Neural progenitor cell (in vitro differentiated cells): Measurements from ENCODE around the gene PNLIPRP1. TPM values are rescaled to one million over a fixed set of nuclear protein-coding genes. Genes with fewer than 3 reads are reported as not detected.

ENCODE experiments used
- DNase-seq: peaks from one replicate; pipeline ENCODE4 v3.0.0-alpha.2; 2016; ENCODE audit warnings: low spot score
- H2AFZ ChIP-seq: fragments of 200-600 bp; sonication (generic); replicated peaks from 2 replicates; pipeline ENCODE4 v1.6.1; 2016; ENCODE audit warnings: antibody characterized with exemption
- H3F3A ChIP-seq: fragments of 200-600 bp; sonication (generic); 2 replicates; pipeline ENCODE4 v1.6.1; 2016; ENCODE audit warnings: antibody characterized with exemption, low read depth
- H3K27ac ChIP-seq: fragments of 200-600 bp; sonication (generic); 2 replicates; pipeline ENCODE4 v1.5.1; 2016; ENCODE audit warnings: mild to moderate bottlenecking
- H3K27me3 ChIP-seq: fragments of 200-600 bp; sonication (generic); 2 replicates; pipeline ENCODE4 v1.6.1; 2016; ENCODE audit warnings: mild to moderate bottlenecking, moderate library complexity
- H3K36me3 ChIP-seq: fragments of 200-600 bp; sonication (generic); 2 replicates; pipeline ENCODE4 v1.5.1; 2016
- H3K4me1 ChIP-seq: fragments of 200-600 bp; sonication (generic); 2 replicates; pipeline ENCODE4 v1.6.1; 2016; ENCODE audit warnings: mixed run types
- H3K4me2 ChIP-seq: fragments of 200-600 bp; sonication (generic); 2 replicates; pipeline ENCODE4 v1.6.1; 2016
- H3K4me3 ChIP-seq: fragments of 200-600 bp; sonication (generic); 2 replicates; pipeline ENCODE4 v1.5.1; 2016
- H3K79me2 ChIP-seq: fragments of 200-600 bp; sonication (generic); 2 replicates; pipeline ENCODE4 v1.6.1; 2016; ENCODE audit warnings: low read depth
- H3K9ac ChIP-seq: fragments of 200-600 bp; sonication (generic); 2 replicates; pipeline ENCODE4 v1.6.1; 2016
- H3K9me3 ChIP-seq: fragments of 200-600 bp; sonication (generic); 2 replicates; pipeline ENCODE4 v1.5.1; 2016; ENCODE audit warnings: low read depth
- H4K20me1 ChIP-seq: fragments of 200-600 bp; sonication (generic); 2 replicates; pipeline ENCODE4 v1.6.1; 2016; ENCODE audit warnings: low read depth
- H3K27ac Mint-ChIP-seq: 3 replicates; pipeline ENCODE4 v1.8.0; 2021; ENCODE audit warnings: mixed read lengths
- H3K27me3 Mint-ChIP-seq: 2 replicates; pipeline ENCODE4 v1.8.0; 2022; ENCODE audit warnings: low read depth, mild to moderate bottlenecking, inconsistent platforms, moderate library complexity, mixed read lengths; ENCODE audit not compliant: insufficient read depth
- H3K36me3 Mint-ChIP-seq: 3 replicates; pipeline ENCODE4 v1.8.0; 2021; ENCODE audit warnings: mixed read lengths
- H3K4me1 Mint-ChIP-seq: 3 replicates; pipeline ENCODE4 v1.8.0; 2021; ENCODE audit warnings: mixed read lengths
- H3K4me3 Mint-ChIP-seq: 3 replicates; pipeline ENCODE4 v1.8.0; 2021; ENCODE audit warnings: mild to moderate bottlenecking, moderate library complexity, mixed read lengths
- H3K9me3 Mint-ChIP-seq: 3 replicates; pipeline ENCODE4 v1.8.0; 2020; ENCODE audit warnings: mixed read lengths
- CTCF ChIP-seq: fragments of 200-600 bp; sonication (generic); IDR thresholded peaks from 2 replicates; pipeline ENCODE4 v1.5.1; 2017; ENCODE audit warnings: antibody characterized with exemption, mild to moderate bottlenecking
- EZH2 ChIP-seq: fragments of 200-600 bp; sonication (generic); IDR thresholded peaks from 2 replicates; pipeline ENCODE4 v1.6.1; 2017; ENCODE audit warnings: antibody characterized with exemption, mild to moderate bottlenecking, moderate library complexity
- EZH2phosphoT487 ChIP-seq: fragments of 200-600 bp; sonication (generic); IDR thresholded peaks from 2 replicates; pipeline ENCODE4 v1.6.1; 2017; ENCODE audit warnings: antibody characterized with exemption
- total RNA-seq: library from RNA; depleted of rRNA; stranded (reverse); fragments of >200 nt; gene quantifications from 2 replicates; pipeline ENCODE4 v1.2.3, GENCODE V29; 2015; ENCODE audit warnings: low replicate concordance

Gene PNLIPRP1
- total RNA-seq, 1 donor from 2014 or later = not detected

- H3K27ac Mint-ChIP-seq = no peak overlapping the region
- H3K9me3 Mint-ChIP-seq = no peaks in the 10 kb centered on the region
- no peak for DNase-seq
- H4K20me1 ChIP-seq = no peaks in the 10 kb centered on the region
- no peaks in the 10 kb centered on the region for H3K36me3 ChIP-seq
- H3K27me3 Mint-ChIP-seq = peaks cover 4% of the 10 kb centered on the region
- H3K4me3 Mint-ChIP-seq = no peak overlapping the region
- no peak overlapping the region for H3K27ac ChIP-seq
- TF ChIP-seq EZH2phosphoT487 (no peak), CTCF (no peak), EZH2 (no peak)
- H3K4me1 ChIP-seq = peaks cover 28% of the 10 kb centered on the region
- peaks cover 7% of the 10 kb centered on the region for H3F3A ChIP-seq
- H3K79me2 ChIP-seq = no peaks in the 10 kb centered on the region
- peaks cover 10% of the 10 kb centered on the region for H3K27me3 ChIP-seq
- H3K9ac ChIP-seq = no peak overlapping the region
- H3K4me1 Mint-ChIP-seq = peaks cover 16% of the 10 kb centered on the region
- no peaks in the 10 kb centered on the region for H3K36me3 Mint-ChIP-seq
- H3K4me2 ChIP-seq = no peak overlapping the region
- H3K9me3 ChIP-seq = no peaks in the 10 kb centered on the region
- H3K4me3 ChIP-seq = no peak overlapping the region
- no peak overlapping the region for H2AFZ ChIP-seq
Measured at GRCh38 chr10:116631871-116632295, 41.1 kb downstream of the PNLIPRP1 start.

DNA sequence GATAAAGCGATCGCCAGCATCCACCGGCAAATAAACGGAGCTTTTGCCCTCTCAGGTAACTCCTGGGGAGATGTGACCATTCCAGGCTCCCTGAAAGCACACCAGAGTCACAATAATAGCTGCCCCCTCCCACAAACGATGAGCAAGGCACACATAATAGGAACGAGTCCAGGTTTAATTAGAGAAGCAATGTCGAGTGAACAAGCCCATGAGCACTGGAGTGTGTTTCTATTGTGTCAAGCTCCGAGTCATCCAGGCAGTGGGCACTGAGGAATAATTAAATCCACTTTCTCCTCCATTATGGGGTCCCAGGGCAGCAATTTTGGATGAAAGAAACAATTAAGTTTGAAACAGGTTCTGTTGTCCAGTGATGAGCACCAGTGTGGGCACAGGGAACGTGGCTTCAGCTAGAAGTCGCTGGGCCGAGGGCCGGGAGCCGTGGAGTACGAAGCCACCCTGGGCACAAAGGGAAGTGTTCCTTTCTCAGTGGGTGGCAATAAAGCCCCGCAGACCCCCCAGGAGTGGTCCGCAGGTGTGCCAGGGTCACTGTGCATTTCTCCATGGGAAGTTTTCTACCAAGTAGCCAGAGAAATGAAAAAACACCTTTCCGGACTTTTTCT is 41.9 kb downstream of the PNLIPRP1 start:
- peaks cover 7% of the 10 kb centered on the region for H3F3A ChIP-seq
- Mint-ChIP-seq H3K27ac (no peak overlapping the region), H3K9me3 (no peaks in the 10 kb centered on the region), H3K4me3 (no peak overlapping the region), H3K27me3 (peaks cover 4% of the 10 kb centered on the region), H3K36me3 (no peaks in the 10 kb centered on the region), H3K4me1 (peaks cover 16% of the 10 kb centered on the region)
- no peaks in the 10 kb centered on the region for H4K20me1 ChIP-seq
- H3K4me2 ChIP-seq = peak overlapping the region; percentile 41
- H3K79me2 ChIP-seq = no peaks in the 10 kb centered on the region
- H3K27me3 ChIP-seq = peaks cover 5% of the 10 kb centered on the region
- peaks cover 28% of the 10 kb centered on the region for H3K4me1 ChIP-seq
- H3K4me3 ChIP-seq = no peak overlapping the region
- H3K9me3 ChIP-seq = no peaks in the 10 kb centered on the region
- DNase-seq = peak; percentile 41
- no peak overlapping the region for H2AFZ ChIP-seq
- no peak overlapping the region for H3K27ac ChIP-seq
- no peaks in the 10 kb centered on the region for H3K36me3 ChIP-seq
- H3K9ac ChIP-seq = no peak overlapping the region
- TF ChIP-seq CTCF = no peak
- no peak for TF ChIP-seq EZH2phosphoT487
- TF ChIP-seq EZH2 = no peak

- Histone ChIP-seq H4K20me1 (no peaks in the 10 kb centered on the region), H2AFZ (no peak overlapping the region), H3K9me3 (no peaks in the 10 kb centered on the region), H3K27me3 (no peaks in the 10 kb centered on the region), H3K27ac (no peak overlapping the region), H3K4me3 (no peak overlapping the region), H3F3A (peaks cover 7% of the 10 kb centered on the region), H3K36me3 (no peaks in the 10 kb centered on the region), H3K4me2 (peak overlapping the region; percentile 41), H3K9ac (no peak overlapping the region), H3K4me1 (peaks cover 28% of the 10 kb centered on the region), H3K79me2 (no peaks in the 10 kb centered on the region)
- Mint-ChIP-seq H3K9me3 (no peaks in the 10 kb centered on the region), H3K4me3 (no peak overlapping the region), H3K27me3 (peaks cover 4% of the 10 kb centered on the region), H3K4me1 (peaks cover 16% of the 10 kb centered on the region), H3K36me3 (no peaks in the 10 kb centered on the region), H3K27ac (no peak overlapping the region)
- DNase-seq = no peak
- no peak for TF ChIP-seq EZH2phosphoT487
- TF ChIP-seq EZH2 = no peak
- no peak for TF ChIP-seq CTCF
Measured at GRCh38 chr10:116633216-116633600, 42.4 kb downstream of the PNLIPRP1 start.
